ENCODE results near the gene ANO9.

DNA sequence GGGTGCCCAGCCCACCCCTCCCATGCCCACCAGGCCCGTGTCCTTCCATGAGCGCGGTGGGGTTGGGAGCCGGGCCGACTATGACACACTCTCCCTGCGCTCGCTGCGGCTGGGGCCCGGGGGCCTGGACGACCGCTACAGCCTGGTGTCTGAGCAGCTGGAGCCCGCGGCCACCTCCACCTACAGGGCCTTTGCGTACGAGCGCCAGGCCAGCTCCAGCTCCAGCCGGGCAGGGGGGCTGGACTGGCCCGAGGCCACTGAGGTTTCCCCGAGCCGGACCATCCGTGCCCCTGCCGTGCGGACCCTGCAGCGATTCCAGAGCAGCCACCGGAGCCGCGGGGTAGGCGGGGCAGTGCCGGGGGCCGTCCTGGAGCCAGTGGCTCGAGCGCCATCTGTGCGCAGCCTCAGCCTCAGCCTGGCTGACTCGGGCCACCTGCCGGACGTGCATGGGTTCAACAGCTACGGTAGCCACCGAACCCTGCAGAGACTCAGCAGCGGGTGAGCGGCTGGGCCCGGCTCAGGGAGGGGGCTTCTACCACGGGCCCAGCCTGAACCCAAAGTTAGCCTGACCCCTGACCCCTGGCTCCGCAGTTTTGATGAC is 44.8 kb downstream of the ANO9 start:
- TF ChIP-seq EZH2 (IDR thresholded peaks at IDR 0.05; ENCODE audit: low read length, unreplicated experiment) (no peak), EZH2phosphoT487 (IDR thresholded peaks at IDR 0.05; ENCODE audit: borderline replicate concordance, low read length) (no peak)
- TF ChIP-seq, protein P1, sequence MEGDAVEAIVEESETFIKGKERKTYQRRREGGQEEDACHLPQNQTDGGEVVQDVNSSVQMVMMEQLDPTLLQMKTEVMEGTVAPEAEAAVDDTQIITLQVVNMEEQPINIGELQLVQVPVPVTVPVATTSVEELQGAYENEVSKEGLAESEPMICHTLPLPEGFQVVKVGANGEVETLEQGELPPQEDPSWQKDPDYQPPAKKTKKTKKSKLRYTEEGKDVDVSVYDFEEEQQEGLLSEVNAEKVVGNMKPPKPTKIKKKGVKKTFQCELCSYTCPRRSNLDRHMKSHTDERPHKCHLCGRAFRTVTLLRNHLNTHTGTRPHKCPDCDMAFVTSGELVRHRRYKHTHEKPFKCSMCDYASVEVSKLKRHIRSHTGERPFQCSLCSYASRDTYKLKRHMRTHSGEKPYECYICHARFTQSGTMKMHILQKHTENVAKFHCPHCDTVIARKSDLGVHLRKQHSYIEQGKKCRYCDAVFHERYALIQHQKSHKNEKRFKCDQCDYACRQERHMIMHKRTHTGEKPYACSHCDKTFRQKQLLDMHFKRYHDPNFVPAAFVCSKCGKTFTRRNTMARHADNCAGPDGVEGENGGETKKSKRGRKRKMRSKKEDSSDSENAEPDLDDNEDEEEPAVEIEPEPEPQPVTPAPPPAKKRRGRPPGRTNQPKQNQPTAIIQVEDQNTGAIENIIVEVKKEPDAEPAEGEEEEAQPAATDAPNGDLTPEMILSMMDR (conservative IDR thresholded peaks at IDR 0.05; ENCODE audit: low read depth, low read length) = no peak
